ENCODE data around the gene KIF9.
"Not testable (repeated sequence)": the region's sequence is repeated elsewhere in the genome, so short reads cannot be mapped to it uniquely, and the experiment has no call there.

Gene KIF9

DNA sequence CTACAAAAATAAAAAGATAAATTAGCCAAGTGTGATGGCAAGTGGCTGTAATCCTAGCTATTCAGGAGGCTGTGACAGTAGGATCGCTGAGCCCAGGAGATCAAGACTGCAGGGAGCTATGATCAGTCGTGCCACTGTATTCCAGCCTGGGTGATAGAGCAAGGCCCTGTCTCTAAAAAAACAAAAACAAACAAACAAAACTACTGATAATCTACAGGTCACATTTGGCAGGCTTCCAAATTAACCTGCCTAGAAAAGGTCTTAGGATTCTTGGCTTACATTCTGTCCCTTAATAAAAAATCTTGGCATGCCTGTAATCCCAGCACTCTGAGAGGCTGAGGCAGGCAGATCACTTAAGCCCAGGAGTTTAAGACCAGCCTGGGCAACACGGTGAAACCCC lies 85.3 kb downstream of the KIF9 start:
- DNase-seq: no peak
- no peaks in the 10 kb centered on the region for H3K27me3 ChIP-seq (replicated peaks; ENCODE audit: control insufficient read depth, insufficient read depth, low read length, poor library complexity, severe bottlenecking)
- no peak overlapping the region for H3K4me3 ChIP-seq (ENCODE audit: insufficient read depth, low read depth, low read length, poor library complexity, severe bottlenecking)
- no peak overlapping the region for H3K27ac ChIP-seq (ENCODE audit: insufficient read depth, low read length, poor library complexity, severe bottlenecking)
- no peaks in the 10 kb centered on the region for H3K9me3 ChIP-seq (ENCODE audit: control insufficient read depth, low read length)
- no peaks in the 10 kb centered on the region for H3K4me1 ChIP-seq (ENCODE audit: control insufficient read depth, insufficient read depth, low read length, poor library complexity, severe bottlenecking)
- no peaks in the 10 kb centered on the region for H3K36me3 ChIP-seq (ENCODE audit: control insufficient read depth, insufficient read depth, low read length)

DNA sequence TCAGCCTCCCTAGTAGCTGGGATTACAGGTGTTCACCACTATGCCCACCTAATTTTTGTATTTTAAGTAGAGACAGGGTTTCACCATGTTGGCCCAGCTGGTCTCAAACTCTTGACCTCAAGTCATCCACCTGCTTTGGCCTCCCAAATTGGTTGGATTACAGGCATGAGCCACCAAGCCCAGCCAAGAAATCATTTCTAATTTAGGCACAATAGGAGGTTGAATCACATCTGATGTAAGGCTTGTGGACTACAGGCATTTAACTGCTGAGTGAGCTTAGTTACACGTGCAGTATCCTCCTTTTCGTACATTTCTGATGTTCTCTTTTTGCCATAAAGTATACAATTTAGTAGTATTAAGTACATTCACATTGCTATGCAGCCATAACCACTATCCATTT lies 87.6 kb downstream of the KIF9 start:
- no peaks in the 10 kb centered on the region for H3K36me3 ChIP-seq (ENCODE audit: control insufficient read depth, insufficient read depth, low read length)
- H3K4me3 ChIP-seq (ENCODE audit: insufficient read depth, low read depth, low read length, poor library complexity, severe bottlenecking): no peak overlapping the region
- no peak overlapping the region for H3K27ac ChIP-seq (ENCODE audit: insufficient read depth, low read length, poor library complexity, severe bottlenecking)
- DNase-seq: no peak
- no peaks in the 10 kb centered on the region for H3K9me3 ChIP-seq (ENCODE audit: control insufficient read depth, low read length)
- no peaks in the 10 kb centered on the region for H3K4me1 ChIP-seq (ENCODE audit: control insufficient read depth, insufficient read depth, low read length, poor library complexity, severe bottlenecking)
- no peaks in the 10 kb centered on the region for H3K27me3 ChIP-seq (replicated peaks; ENCODE audit: control insufficient read depth, insufficient read depth, low read length, poor library complexity, severe bottlenecking)

DNA sequence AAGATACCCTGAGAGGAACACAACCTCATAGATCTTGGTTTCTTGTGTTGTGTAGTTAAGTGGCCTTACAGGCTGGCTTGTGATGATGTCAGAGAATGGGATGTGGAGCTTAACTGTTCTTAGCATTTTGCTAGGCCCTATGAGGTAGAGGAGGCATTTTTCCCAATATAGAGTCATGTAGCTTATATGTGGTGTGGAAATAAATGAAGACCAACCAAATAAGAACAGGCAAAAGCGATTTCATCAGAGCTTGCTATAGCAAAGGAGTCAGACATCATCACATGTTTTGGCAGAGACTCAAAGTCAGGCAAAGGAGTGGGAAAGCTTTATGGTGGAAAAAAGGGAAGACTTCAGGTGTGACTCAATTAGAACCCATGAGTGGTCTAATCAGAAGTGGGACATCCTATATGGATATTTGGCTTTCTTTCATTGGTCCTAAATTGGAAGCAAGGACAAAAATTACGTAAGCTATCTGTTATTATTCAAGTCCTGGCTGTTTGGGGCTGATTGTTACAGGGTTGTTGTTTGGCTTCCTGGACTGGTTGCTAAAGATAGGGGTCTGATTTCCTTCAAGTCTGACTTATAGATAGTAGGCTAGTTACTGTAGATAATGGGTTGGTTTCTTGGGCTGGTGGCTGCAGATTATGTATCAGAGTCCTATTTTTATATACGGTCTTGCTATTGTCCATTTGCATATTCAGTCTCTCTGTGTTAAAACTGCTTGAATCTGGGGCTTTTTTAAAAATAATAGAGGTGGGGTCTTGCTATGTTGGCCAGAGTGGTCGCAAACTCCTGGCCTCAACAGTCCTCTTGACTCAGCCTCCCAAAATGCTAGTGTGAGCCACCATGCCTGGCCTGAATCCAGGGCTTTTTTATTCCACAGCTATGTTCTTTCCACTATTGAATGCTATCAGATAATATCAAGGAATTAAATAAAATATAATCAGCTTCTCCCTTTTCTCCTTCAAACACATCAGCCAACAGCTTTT lies 88.4 kb downstream of the KIF9 start:
- no peaks in the 10 kb centered on the region for H3K4me1 ChIP-seq (ENCODE audit: control insufficient read depth, insufficient read depth, low read length, poor library complexity, severe bottlenecking)
- DNase-seq: no peak

DNA sequence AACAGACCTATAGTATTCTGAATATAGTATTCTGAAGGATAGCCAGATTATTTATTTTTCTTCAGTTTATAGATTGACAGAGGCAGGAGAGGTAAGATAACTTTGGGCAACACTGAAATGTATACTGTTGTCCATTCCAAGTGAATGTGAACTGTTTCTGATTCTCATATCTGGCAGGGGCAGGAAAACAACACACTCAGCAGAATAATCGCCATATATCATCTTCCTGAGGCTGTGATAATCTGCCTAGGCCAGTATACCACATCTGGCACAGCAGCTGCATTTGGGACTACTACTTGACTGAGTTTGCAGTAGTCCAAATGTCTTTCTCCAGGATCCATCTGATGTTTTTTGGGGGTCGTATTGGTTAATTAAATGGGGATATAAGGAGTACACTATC lies 96.3 kb downstream of the KIF9 start:
- no peak for DNase-seq
- H3K27me3 ChIP-seq (replicated peaks; ENCODE audit: control insufficient read depth, insufficient read depth, low read length, poor library complexity, severe bottlenecking): no peaks in the 10 kb centered on the region

More for the DNA sequence above, 88.4 kb downstream of the KIF9 start:
- Histone ChIP-seq H3K36me3 (ENCODE audit: control insufficient read depth, insufficient read depth, low read length) (no peaks in the 10 kb centered on the region), H3K27ac (ENCODE audit: insufficient read depth, low read length, poor library complexity, severe bottlenecking) (no peak overlapping the region), H3K9me3 (ENCODE audit: control insufficient read depth, low read length) (no peaks in the 10 kb centered on the region), H3K4me3 (ENCODE audit: insufficient read depth, low read depth, low read length, poor library complexity, severe bottlenecking) (no peak overlapping the region), H3K27me3 (replicated peaks; ENCODE audit: control insufficient read depth, insufficient read depth, low read length, poor library complexity, severe bottlenecking) (no peaks in the 10 kb centered on the region)

DNA sequence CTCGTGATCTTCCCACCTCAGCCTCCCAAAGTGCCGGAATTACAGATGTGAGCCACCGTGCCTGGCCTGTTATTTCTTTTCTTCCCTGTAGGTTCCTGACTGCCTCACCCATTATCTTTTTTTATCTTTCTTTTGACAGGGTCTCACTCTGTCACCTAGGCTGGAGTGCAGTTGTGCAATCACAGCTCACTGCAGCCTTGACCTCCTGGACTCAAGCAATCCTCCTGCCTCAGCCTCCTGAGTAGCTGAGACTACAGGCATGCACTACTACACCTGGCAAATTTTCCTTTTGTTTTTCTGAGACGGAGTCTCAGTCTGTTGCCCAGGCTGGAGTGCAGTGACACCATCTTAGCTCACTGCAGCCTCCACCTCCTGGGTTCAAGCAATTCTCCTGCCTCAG lies 100.9 kb downstream of the KIF9 start:
- not testable (repeated sequence) for H3K4me1 ChIP-seq (ENCODE audit: control insufficient read depth, insufficient read depth, low read length, poor library complexity, severe bottlenecking); H3K27me3 ChIP-seq (replicated peaks; ENCODE audit: control insufficient read depth, insufficient read depth, low read length, poor library complexity, severe bottlenecking); H3K9me3 ChIP-seq (ENCODE audit: control insufficient read depth, low read length); H3K27ac ChIP-seq (ENCODE audit: insufficient read depth, low read length, poor library complexity, severe bottlenecking); DNase-seq; H3K4me3 ChIP-seq (ENCODE audit: insufficient read depth, low read depth, low read length, poor library complexity, severe bottlenecking); H3K36me3 ChIP-seq (ENCODE audit: control insufficient read depth, insufficient read depth, low read length)

More for the DNA sequence above, 96.3 kb downstream of the KIF9 start:
- H3K27ac ChIP-seq (ENCODE audit: insufficient read depth, low read length, poor library complexity, severe bottlenecking): no peak overlapping the region
- H3K9me3 ChIP-seq (ENCODE audit: control insufficient read depth, low read length): no peaks in the 10 kb centered on the region
- no peak overlapping the region for H3K4me3 ChIP-seq (ENCODE audit: insufficient read depth, low read depth, low read length, poor library complexity, severe bottlenecking)
- H3K4me1 ChIP-seq (ENCODE audit: control insufficient read depth, insufficient read depth, low read length, poor library complexity, severe bottlenecking): no peaks in the 10 kb centered on the region
- H3K36me3 ChIP-seq (ENCODE audit: control insufficient read depth, insufficient read depth, low read length): no peaks in the 10 kb centered on the region

DNA sequence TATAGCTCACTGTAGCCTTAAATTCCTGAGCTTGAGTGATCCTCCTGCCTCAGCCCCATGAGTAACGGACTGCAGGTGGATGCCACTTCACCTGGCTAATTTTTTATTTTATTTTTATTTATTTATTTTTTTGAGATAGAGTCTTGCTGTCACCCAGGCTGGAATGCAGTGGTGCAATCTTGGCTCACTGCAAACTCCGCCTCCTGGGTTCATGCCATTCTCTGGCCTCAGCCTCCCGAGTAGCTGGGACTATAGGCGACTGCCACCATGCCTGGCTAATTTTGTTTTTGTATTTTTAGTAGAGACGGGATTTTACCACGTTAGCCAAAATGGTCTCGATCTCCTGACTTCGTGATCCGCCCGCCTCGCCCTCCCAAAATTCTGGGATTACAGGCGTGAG lies 102.6 kb downstream of the KIF9 start:
- not testable (repeated sequence) for H3K4me3 ChIP-seq (ENCODE audit: insufficient read depth, low read depth, low read length, poor library complexity, severe bottlenecking); H3K9me3 ChIP-seq (ENCODE audit: control insufficient read depth, low read length); H3K36me3 ChIP-seq (ENCODE audit: control insufficient read depth, insufficient read depth, low read length); DNase-seq; H3K27me3 ChIP-seq (replicated peaks; ENCODE audit: control insufficient read depth, insufficient read depth, low read length, poor library complexity, severe bottlenecking); H3K4me1 ChIP-seq (ENCODE audit: control insufficient read depth, insufficient read depth, low read length, poor library complexity, severe bottlenecking); H3K27ac ChIP-seq (ENCODE audit: insufficient read depth, low read length, poor library complexity, severe bottlenecking)

All from effector memory CD4-positive, alpha-beta T cell (primary cell).